ENCODE measurements around the gene FKBP8.
"Not testable (repeated sequence)": the region's sequence is repeated elsewhere in the genome, so short reads cannot be mapped to it uniquely, and the experiment has no call there.

The FKBP8 gene

GRCh38 chr19:18541258-18541991, 1.9 kb downstream of the FKBP8 start:
- no peaks in the 10 kb centered on the region for H3K9me3 Mint-ChIP-seq
- H3K27ac Mint-ChIP-seq, result no peak overlapping the region
- peaks cover 23 to 33% of the 10 kb centered on the region in 2 donors for H3K36me3 Mint-ChIP-seq
- no peak for DNase-seq
- no peak overlapping the region for H3K4me3 Mint-ChIP-seq
- H3K27me3 Mint-ChIP-seq, result no peaks in the 10 kb centered on the region
- ATAC-seq (replicated peaks), result no peak
- peaks cover 17 to 38% of the 10 kb centered on the region in 2 donors for H3K4me1 Mint-ChIP-seq

- not testable (repeated sequence) for H3K9me3 Mint-ChIP-seq; DNase-seq; H3K27ac Mint-ChIP-seq; H3K27me3 Mint-ChIP-seq; H3K4me3 Mint-ChIP-seq; ATAC-seq (replicated peaks)
- Mint-ChIP-seq H3K4me1 (peaks cover 17 to 38% of the 10 kb centered on the region in 2 donors), H3K36me3 (peaks cover 30 to 42% of the 10 kb centered on the region in 2 donors)
Measured at GRCh38 chr19:18540200-18540599, 3.2 kb downstream of the FKBP8 start.

- H3K27ac Mint-ChIP-seq, result no peak overlapping the region
Measured at GRCh38 chr19:18539372-18539771, 4.0 kb downstream of the FKBP8 start.

DNA sequence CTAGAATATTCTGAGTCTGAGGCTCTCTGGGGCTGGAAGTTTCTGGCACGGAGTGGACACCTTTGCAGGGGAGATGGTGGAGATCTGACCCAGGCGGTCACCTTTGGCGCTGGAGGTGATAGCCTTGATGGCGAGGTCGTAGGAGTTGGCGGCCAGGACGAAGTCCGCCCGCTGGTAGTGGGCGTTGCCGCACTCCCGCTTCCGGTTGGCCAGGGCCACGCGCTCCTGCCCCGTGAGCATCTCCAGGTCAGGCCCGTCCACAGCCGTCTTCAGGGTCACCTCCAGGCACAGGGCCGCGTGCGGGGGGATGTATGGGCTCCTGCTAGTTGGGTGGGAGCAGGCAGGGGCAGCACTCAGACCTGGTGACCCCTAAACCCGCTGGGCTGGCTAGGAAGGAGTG, 5.3 kb downstream of the FKBP8 start:
- Mint-ChIP-seq H3K4me3 (no peak overlapping the region), H3K36me3 (peaks cover 33 to 47% of the 10 kb centered on the region in 2 donors), H3K27ac (no peak overlapping the region), H3K27me3 (no peaks in the 10 kb centered on the region), H3K9me3 (no peaks in the 10 kb centered on the region), H3K4me1 (peaks cover 10 to 25% of the 10 kb centered on the region in 2 donors)
- ATAC-seq (replicated peaks), result no peak
- no peak for DNase-seq

More at GRCh38 chr19:18539372-18539771, 4.0 kb downstream of the FKBP8 start:
- DNase-seq (no peak), ATAC-seq (replicated peaks) (no peak)
- Mint-ChIP-seq H3K4me1 (peaks cover 16 to 33% of the 10 kb centered on the region in 2 donors), H3K27me3 (no peaks in the 10 kb centered on the region), H3K36me3 (peaks cover 32 to 45% of the 10 kb centered on the region in 2 donors), H3K4me3 (no peak overlapping the region), H3K9me3 (no peaks in the 10 kb centered on the region)

- Mint-ChIP-seq H3K36me3 (peaks cover 37 to 52% of the 10 kb centered on the region in 2 donors), H3K4me3 (no peak overlapping the region), H3K4me1 (peaks cover 7 to 22% of the 10 kb centered on the region in 2 donors)
Measured at GRCh38 chr19:18537431-18537830, 5.9 kb downstream of the FKBP8 start.

GRCh38 chr19:18536475-18536874, 6.9 kb downstream of the FKBP8 start:
- Mint-ChIP-seq H3K27me3 (no peaks in the 10 kb centered on the region), H3K36me3 (peaks cover 40 to 54% of the 10 kb centered on the region in 2 donors), H3K4me3 (no peak overlapping the region), H3K9me3 (no peaks in the 10 kb centered on the region), H3K4me1 (peaks cover 0 to 14% of the 10 kb centered on the region in 2 donors), H3K27ac (no peak overlapping the region)
- DNase-seq (no peak), ATAC-seq (replicated peaks) (no peak)

More at GRCh38 chr19:18537431-18537830, 5.9 kb downstream of the FKBP8 start:
- H3K27me3 Mint-ChIP-seq, result no peaks in the 10 kb centered on the region
- no peaks in the 10 kb centered on the region for H3K9me3 Mint-ChIP-seq
- DNase-seq (no peak), ATAC-seq (replicated peaks) (no peak)
- H3K27ac Mint-ChIP-seq, result no peak overlapping the region

GRCh38 chr19:18533058-18533457, 10.3 kb downstream of the FKBP8 start:
- H3K9me3 Mint-ChIP-seq, result no peaks in the 10 kb centered on the region
- no peak overlapping the region for H3K4me3 Mint-ChIP-seq
- no peak for ATAC-seq (replicated peaks)
- H3K27me3 Mint-ChIP-seq, result no peaks in the 10 kb centered on the region
- H3K4me1 Mint-ChIP-seq, result peaks cover 0 to 5% of the 10 kb centered on the region in 2 donors
- H3K27ac Mint-ChIP-seq, result no peak overlapping the region
- DNase-seq, result no peak
- H3K36me3 Mint-ChIP-seq, result peaks cover 28 to 38% of the 10 kb centered on the region in 2 donors

GRCh38 chr19:18532168-18532890, 11.0 kb downstream of the FKBP8 start:
- DNase-seq, result no peak
- H3K36me3 Mint-ChIP-seq, result peaks cover 25 to 34% of the 10 kb centered on the region in 2 donors
- no peaks in the 10 kb centered on the region for H3K9me3 Mint-ChIP-seq
- H3K27me3 Mint-ChIP-seq, result no peaks in the 10 kb centered on the region
- peaks cover 0 to 5% of the 10 kb centered on the region in 2 donors for H3K4me1 Mint-ChIP-seq
- ATAC-seq (replicated peaks), result no peak
- H3K27ac Mint-ChIP-seq, result no peak overlapping the region
- no peak overlapping the region for H3K4me3 Mint-ChIP-seq

DNA sequence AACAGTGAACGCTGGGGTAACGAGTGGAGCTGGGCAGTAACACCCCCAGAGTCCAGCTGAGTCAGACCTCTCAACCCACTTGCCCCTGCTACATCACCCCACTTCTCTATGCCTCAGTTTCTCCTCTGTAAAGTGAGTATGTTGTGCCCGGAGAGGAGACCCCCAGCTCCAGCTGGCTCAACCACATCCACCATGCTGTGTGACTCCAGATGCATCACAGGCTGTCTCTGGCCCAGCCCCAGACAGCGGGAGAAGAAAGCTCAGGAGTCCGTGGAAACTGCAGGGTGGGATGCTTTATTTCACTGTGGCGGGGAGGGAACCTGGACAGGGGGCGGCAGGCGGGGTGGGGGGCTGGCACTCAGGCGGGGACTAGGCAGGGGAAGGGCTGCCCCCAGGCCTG, 11.9 kb downstream of the FKBP8 start:
- Mint-ChIP-seq H3K9me3 (no peaks in the 10 kb centered on the region), H3K4me3 (no peak overlapping the region), H3K27ac (no peak overlapping the region), H3K27me3 (no peaks in the 10 kb centered on the region), H3K36me3 (peaks cover 18 to 29% of the 10 kb centered on the region in 2 donors), H3K4me1 (peaks cover 0 to 1% of the 10 kb centered on the region in 2 donors)
- ATAC-seq (replicated peaks), result no peak
- DNase-seq, result no peak

DNA sequence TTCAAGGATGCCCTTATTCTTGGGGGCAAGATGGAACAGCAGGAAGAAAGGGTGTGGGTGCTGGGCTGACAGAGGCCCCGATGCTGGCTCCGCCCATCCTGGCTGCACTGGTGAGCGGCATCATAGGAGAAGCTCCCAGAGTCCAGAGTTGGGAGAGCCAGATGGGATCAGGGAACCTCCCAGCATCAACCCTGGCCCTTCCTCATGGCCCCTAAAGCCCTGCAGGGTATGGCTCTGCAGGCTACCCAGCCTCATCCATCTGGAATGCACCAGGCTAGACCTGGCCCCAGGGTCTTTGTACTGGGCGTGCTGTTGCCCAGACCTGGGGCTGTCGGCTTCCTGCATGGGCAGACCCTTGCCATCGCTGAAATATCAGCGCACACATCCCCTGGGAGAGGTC, 13.6 kb downstream of the FKBP8 start:
- Mint-ChIP-seq H3K36me3 (peaks cover 10 to 18% of the 10 kb centered on the region in 2 donors), H3K27me3 (no peaks in the 10 kb centered on the region)

GRCh38 chr19:18526316-18526715, 17.1 kb downstream of the FKBP8 start:
- ATAC-seq (replicated peaks), result no peak

More for the DNA sequence above, 13.6 kb downstream of the FKBP8 start:
- no peaks in the 10 kb centered on the region for H3K9me3 Mint-ChIP-seq
- DNase-seq (no peak), ATAC-seq (replicated peaks) (no peak)
- H3K27ac Mint-ChIP-seq, result peak overlapping the region; percentile 17
- H3K4me3 Mint-ChIP-seq, result no peak overlapping the region
- H3K4me1 Mint-ChIP-seq, result no peaks in the 10 kb centered on the region

DNA sequence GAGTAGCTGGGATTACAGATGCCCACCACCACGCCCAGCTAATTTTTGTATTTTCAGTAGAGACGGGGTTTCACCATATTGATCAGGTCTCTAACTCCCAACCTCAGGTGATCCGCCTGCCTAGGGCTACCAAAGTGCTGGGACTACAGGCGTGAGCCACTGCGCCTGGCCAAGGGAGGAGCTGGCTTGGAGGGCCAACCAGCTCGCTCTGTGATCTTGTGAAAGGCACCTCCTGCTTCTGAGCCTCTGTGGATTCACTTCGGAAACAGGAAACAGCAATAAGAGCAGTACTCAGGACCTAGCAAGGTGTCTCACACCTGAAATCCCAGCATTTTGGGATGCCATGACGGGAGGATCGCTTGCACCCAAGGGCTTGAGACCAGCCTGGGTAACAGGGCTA, 19.5 kb downstream of the FKBP8 start:
- DNase-seq (no peak), ATAC-seq (replicated peaks) (no peak)
- Mint-ChIP-seq H3K4me1 (peaks cover 12 to 19% of the 10 kb centered on the region in 2 donors), H3K9me3 (no peaks in the 10 kb centered on the region), H3K4me3 (peak overlapping the region in 1 of 2 donors; percentile 28), H3K27ac (peak overlapping the region; percentile 65), H3K36me3 (peaks cover 2 to 9% of the 10 kb centered on the region in 2 donors), H3K27me3 (no peaks in the 10 kb centered on the region)

More at GRCh38 chr19:18526316-18526715, 17.1 kb downstream of the FKBP8 start:
- no peak overlapping the region for H3K27ac Mint-ChIP-seq
- no peak for DNase-seq
- H3K36me3 Mint-ChIP-seq, result peaks cover 0 to 6% of the 10 kb centered on the region in 2 donors
- no peaks in the 10 kb centered on the region for H3K9me3 Mint-ChIP-seq
- peaks cover 1 to 5% of the 10 kb centered on the region in 2 donors for H3K4me1 Mint-ChIP-seq
- no peaks in the 10 kb centered on the region for H3K27me3 Mint-ChIP-seq
- H3K4me3 Mint-ChIP-seq, result no peak overlapping the region

DNA sequence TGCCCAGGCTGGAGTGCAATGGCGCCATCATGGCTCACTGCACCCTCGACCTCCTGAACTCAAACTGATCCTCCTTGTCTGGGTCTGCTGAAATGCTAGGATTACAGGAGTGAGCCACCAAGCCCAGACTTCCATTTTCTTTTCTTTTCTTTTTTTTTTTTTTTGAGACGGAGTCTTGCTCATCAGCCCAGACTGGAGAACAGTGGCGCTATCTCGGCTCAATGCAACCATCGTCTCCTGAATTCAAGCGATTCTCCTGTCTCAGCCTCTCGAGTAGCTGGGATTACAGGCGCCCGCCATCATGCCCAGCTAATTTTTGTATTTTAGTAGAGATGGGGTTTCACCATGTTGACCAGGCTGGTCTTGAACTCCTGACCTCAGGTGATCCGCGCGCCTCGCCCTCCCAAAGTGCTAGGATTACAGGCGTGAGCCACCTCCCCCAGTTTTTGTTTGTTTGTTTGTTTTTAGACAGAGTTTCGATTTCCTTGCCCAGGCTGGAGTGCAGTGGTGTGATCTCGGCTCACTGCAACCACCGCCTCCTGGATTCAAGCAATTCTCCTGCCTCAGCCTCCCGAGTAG, 20.4 kb downstream of the FKBP8 start:
- not testable (repeated sequence) for ATAC-seq (replicated peaks); H3K27me3 Mint-ChIP-seq; DNase-seq; H3K36me3 Mint-ChIP-seq; H3K9me3 Mint-ChIP-seq
- Mint-ChIP-seq H3K27ac (peak overlapping the region; percentile 99), H3K4me1 (peaks cover 14 to 28% of the 10 kb centered on the region in 2 donors), H3K4me3 (peak overlapping the region; percentile 92 to 95)

GRCh38 chr19:18522124-18522861, 21.1 kb downstream of the FKBP8 start:
- H3K36me3 Mint-ChIP-seq, result peaks cover 2 to 9% of the 10 kb centered on the region in 2 donors

More at GRCh38 chr19:18522124-18522861, 21.1 kb downstream of the FKBP8 start:
- peaks cover 16 to 33% of the 10 kb centered on the region in 2 donors for H3K4me1 Mint-ChIP-seq
- DNase-seq (peak; percentile 100), ATAC-seq (replicated peaks) (peak; percentile 89 to 91)
- H3K27me3 Mint-ChIP-seq, result no peaks in the 10 kb centered on the region
- H3K27ac Mint-ChIP-seq, result peak overlapping the region; percentile 99
- no peaks in the 10 kb centered on the region for H3K9me3 Mint-ChIP-seq
- peak overlapping the region; percentile 92 to 95 for H3K4me3 Mint-ChIP-seq

All from stimulated activated naive B cell treated with anti-CD40 and anti-IgM and Interleukin-4, amounts not matched to agents 10 μg/mL and 1 μg/mL and 100 μg/mL, for 72 hours (primary cell).